ENCODE data around the gene CCDC81.
"Not testable (repeated sequence)": the region's sequence is repeated elsewhere in the genome, so short reads cannot be mapped to it uniquely, and the experiment has no call there.

Gene CCDC81

GRCh38 chr11:86374586-86374985, at the start of gene CCDC81:
Gene CCDC81 (plus strand): TSS chr11:86374887. CDS start chr11:86375164, 277 bp downstream.
- no peak for FAIRE-seq

GRCh38 chr11:86335131-86335767, 39.4 kb upstream of the CCDC81 start:
- FAIRE-seq = no peak

GRCh38 chr11:86337227-86337626, 37.5 kb upstream of the CCDC81 start:
- FAIRE-seq = no peak

GRCh38 chr11:86341382-86341781, 33.3 kb upstream of the CCDC81 start:
- peak; percentile 18 for FAIRE-seq

GRCh38 chr11:86346513-86346912, 28.2 kb upstream of the CCDC81 start:
- no peak for FAIRE-seq

GRCh38 chr11:86355256-86355655, 19.4 kb upstream of the CCDC81 start:
- FAIRE-seq = no peak

GRCh38 chr11:86357412-86357811, 17.3 kb upstream of the CCDC81 start:
- FAIRE-seq = not testable (repeated sequence)

- no peak for FAIRE-seq
Measured at GRCh38 chr11:86358720-86359119, 16.0 kb upstream of the CCDC81 start.

GRCh38 chr11:86360775-86361395, 13.8 kb upstream of the CCDC81 start:
- no peak for FAIRE-seq

- no peak for FAIRE-seq
Measured at GRCh38 chr11:86363424-86363823, 11.3 kb upstream of the CCDC81 start.

GRCh38 chr11:86365546-86365945, 9.1 kb upstream of the CCDC81 start:
- FAIRE-seq = peak; percentile 76

- no peak for FAIRE-seq
Measured at GRCh38 chr11:86369668-86370067, 5.0 kb upstream of the CCDC81 start.

GRCh38 chr11:86370171-86370570, 4.5 kb upstream of the CCDC81 start:
- FAIRE-seq = no peak

GRCh38 chr11:86370922-86371594, 3.6 kb upstream of the CCDC81 start:
- FAIRE-seq = no peak

GRCh38 chr11:86372041-86372440, 2.6 kb upstream of the CCDC81 start:
- FAIRE-seq = no peak

GRCh38 chr11:86372586-86372985, 2.1 kb upstream of the CCDC81 start:
- no peak for FAIRE-seq

- FAIRE-seq = no peak
Measured at GRCh38 chr11:86374069-86374468, 618 bp upstream of the CCDC81 start.

- no peak for FAIRE-seq
Measured at GRCh38 chr11:86377972-86378371, 3.3 kb downstream of the CCDC81 start.

GRCh38 chr11:86380295-86381059, 5.8 kb downstream of the CCDC81 start:
- FAIRE-seq = no peak

GRCh38 chr11:86383041-86383955, 8.6 kb downstream of the CCDC81 start:
- no peak for FAIRE-seq

- no peak for FAIRE-seq
Measured at GRCh38 chr11:86386283-86386682, 11.6 kb downstream of the CCDC81 start.

GRCh38 chr11:86386746-86387145, 12.1 kb downstream of the CCDC81 start:
- FAIRE-seq = no peak
